H1 (cell line): ENCODE data around the gene TYK2. TPM values are rescaled to one million over a fixed set of nuclear protein-coding genes. Genes with fewer than 3 reads are reported as not detected.
A peak's percentile ranks its signal among the peaks of the same experiment; 100 is the strongest.

Experiments used
- ASH2L ChIP-seq: fragments of 200-600, 300-600 bp; sonication (generic); IDR thresholded peaks from one replicate; pipeline ENCODE4 v1.7.1; 2017; ENCODE audit warnings: low read length
- CHD1 ChIP-seq: IDR thresholded peaks from 2 replicates; pipeline ENCODE4 v1.6.1; 2012; ENCODE audit warnings: low read depth, low read length, improper control_type of control experiment
- CHD2 ChIP-seq: IDR thresholded peaks from 2 replicates; pipeline ENCODE4 v1.6.1; 2012; ENCODE audit warnings: low read length, improper control_type of control experiment
- CREB1 ChIP-seq: IDR thresholded peaks from 2 replicates; pipeline ENCODE4 v1.6.1; 2012; ENCODE audit warnings: inconsistent platforms
- HDAC2 ChIP-seq, 2 experiments: fragments of 300-600 bp in 1 of 2; sonication (generic) in 1 of 2; IDR thresholded peaks; 2 replicates each; pipeline ENCODE4 v1.6.1; 2011 to 2012; ENCODE audit warnings: low read depth in 2 of 2, low read length in 2 of 2, mild to moderate bottlenecking in 2 of 2, moderate library complexity in 2 of 2, borderline replicate concordance in 1 of 2, inconsistent platforms in 1 of 2
- HDAC6 ChIP-seq: IDR thresholded peaks from one replicate; pipeline ENCODE4 v1.7.1; 2012; ENCODE audit warnings: low read depth, mild to moderate bottlenecking, inconsistent platforms, low read length, moderate library complexity
- KDM1A ChIP-seq: fragments of 200-600, 300-600 bp; sonication (generic); IDR thresholded peaks from 2 replicates; pipeline ENCODE4 v1.7.1; 2016; ENCODE audit warnings: mild to moderate bottlenecking, low read length, borderline replicate concordance
- KDM4A ChIP-seq: IDR thresholded peaks from one replicate; pipeline ENCODE4 v1.7.1; 2012; ENCODE audit warnings: low read depth, mild to moderate bottlenecking, moderate library complexity, low read length, inconsistent platforms; ENCODE audit not compliant: severe bottlenecking
- KDM5A ChIP-seq: fragments of 200-600 bp; IDR thresholded peaks from 2 replicates; pipeline ENCODE4 v1.7.1; 2012; ENCODE audit warnings: mild to moderate bottlenecking, low read length, inconsistent platforms, mixed read lengths
- MAFK ChIP-seq: IDR thresholded peaks from 2 replicates; pipeline ENCODE4 v1.6.1; 2012; ENCODE audit warnings: low read depth, mild to moderate bottlenecking, improper control_type of control experiment, low read length
- NANOG ChIP-seq: IDR thresholded peaks from 2 replicates; pipeline ENCODE4 v1.6.1; 2011; ENCODE audit warnings: low read length, low read depth, mild to moderate bottlenecking, inconsistent platforms; ENCODE audit not compliant: insufficient read depth, poor library complexity, severe bottlenecking
- RFX5 ChIP-seq: IDR thresholded peaks from 2 replicates; pipeline ENCODE4 v1.6.1; 2011; ENCODE audit warnings: low read depth, low read length, improper control_type of control experiment, borderline replicate concordance
- RXRA ChIP-seq: IDR thresholded peaks from 2 replicates; pipeline ENCODE4 v1.6.1; 2011; ENCODE audit warnings: low read depth, mild to moderate bottlenecking, low read length, moderate library complexity; ENCODE audit not compliant: insufficient read depth
- SAP30 ChIP-seq: fragments of 300-600 bp; sonication (generic); IDR thresholded peaks from 2 replicates; pipeline ENCODE4 v1.7.1; 2012; ENCODE audit warnings: low read length, moderate library complexity, mild to moderate bottlenecking, inconsistent platforms; ENCODE audit not compliant: insufficient read depth, insufficient replicate concordance
- TBP ChIP-seq: IDR thresholded peaks from 2 replicates; pipeline ENCODE4 v1.6.1; 2011; ENCODE audit warnings: low read depth, low read length, improper control_type of control experiment
- TCF12 ChIP-seq: IDR thresholded peaks from 2 replicates; pipeline ENCODE4 v1.6.1; 2011; ENCODE audit warnings: low read depth, mild to moderate bottlenecking, low read length
- TEAD4 ChIP-seq: IDR thresholded peaks from 2 replicates; pipeline ENCODE4 v1.6.1; 2012; ENCODE audit warnings: low read depth, low read length, inconsistent platforms, mixed read lengths
- polyA plus RNA-seq, 7 experiments: library from polyadenylated mRNA; depleted of rRNA in 3 of 7; stranded (reverse) in 5 of 7; unstranded in 2 of 7; fragments of >200 nt in 5 of 7; fragments of 200-250 nt in 2 of 7; gene quantifications; 1 replicate in 5 of 7; 2 replicates in 1 of 7; 4 replicates in 1 of 7; pipeline versions ENCODE4 v1.2.1 to v1.2.3, GENCODE V29; 2011 to 2013; ENCODE audit warnings: missing spikeins in 2 of 7, mixed read lengths in 2 of 7
- total RNA-seq: library from RNA; stranded (reverse); fragmentation: NEBNext Ultra II Directional; extraction: Animal tissue kit (Norgen Biotek cat#: 25700); gene quantifications from 2 replicates; pipeline ENCODE4 v1.2.1, GENCODE V29; 2021
- TF ChIP-seq, protein P1 (sequence below), 3 experiments: IDR thresholded peaks; 1 replicate in 2 of 3; 2 replicates in 1 of 3; pipeline versions ENCODE4 v1.5.1 to v1.6.1; 2011; ENCODE audit warnings: low read length in 3 of 3, mild to moderate bottlenecking in 3 of 3, inconsistent platforms in 2 of 3, low read depth in 1 of 3, moderate library complexity in 1 of 3; ENCODE audit not compliant: insufficient read depth in 1 of 3; ENCODE audit errors: control extremely low read depth in 1 of 3
- TF ChIP-seq, protein P2 (sequence below): IDR thresholded peaks from 2 replicates; pipeline ENCODE4 v1.6.1; 2012; ENCODE audit warnings: inconsistent platforms

The TYK2 gene
- total and polyA plus RNA-seq, 2 of the 8 experiments (the other 6 are each of a cell fraction or from before 2014, with no cell fraction given), result 32.1 to 40.8 TPM

DNA sequence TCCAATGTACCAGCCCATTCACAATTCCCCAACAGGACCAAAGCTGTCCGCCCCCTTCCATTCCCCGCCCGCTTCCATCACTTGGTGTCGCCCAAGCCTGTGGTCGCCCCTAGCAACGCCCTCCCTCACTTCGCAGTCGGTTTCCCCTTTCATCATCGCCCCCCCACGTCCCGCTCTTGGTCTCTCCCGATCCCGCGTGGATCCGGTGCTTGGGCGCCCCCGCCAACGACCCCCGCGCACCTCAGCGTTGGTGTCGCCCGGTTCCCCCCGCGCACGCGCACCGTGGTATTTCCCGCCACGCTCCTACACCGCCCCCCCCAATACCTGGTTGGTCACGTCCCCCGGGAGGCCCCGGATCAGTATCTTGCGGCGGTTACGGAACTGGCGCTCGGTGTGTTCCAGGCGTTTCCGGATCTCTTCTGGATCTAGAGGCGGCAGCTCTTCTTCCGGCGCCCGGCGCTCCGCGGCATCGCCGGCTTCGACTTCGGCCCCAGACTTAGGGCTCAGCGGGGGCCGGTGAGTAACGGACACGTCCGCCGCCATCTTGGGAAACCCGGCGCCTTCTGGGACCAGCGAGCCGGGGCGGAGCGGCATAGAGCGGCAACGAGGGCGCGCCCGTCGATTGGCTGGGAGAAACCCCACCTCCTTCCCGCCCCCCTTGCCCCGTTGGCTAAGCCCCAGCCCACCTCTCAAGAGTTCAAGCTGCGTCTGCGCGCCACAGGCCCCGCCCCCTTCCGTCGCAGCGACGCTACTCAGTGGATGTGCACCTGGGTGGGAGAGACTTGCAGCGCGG, 47.2 kb downstream of the TYK2 start, which contains the start of gene RAVER1 (continued):
- TF ChIP-seq KDM4A (peak; percentile 28), TBP (peak; percentile 72; the same call in 1 of the 2 replicates), SAP30 (no peak), TEAD4 (no peak), ASH2L (peak; percentile 92), KDM1A (no peak; the same call in 1 of the 2 replicates), RXRA (no peak), CHD2 (no peak), CHD1 (0 out of 2 replicates have a peak, but pooled peaks have one; percentile 79), TCF12 (no peak), MAFK (no peak), NANOG (no peak), HDAC2 (IDR thresholded peaks at IDR 0.05; ENCODE audit: borderline replicate concordance in 1 of 2, low read depth in 2 of 2, low read length in 2 of 2) (no peak), RFX5 (no peak), CREB1 (no peak; the same call in 1 of the 2 replicates), HDAC6 (no peak), KDM5A (peak; percentile 77)
- TF ChIP-seq, protein P1, sequence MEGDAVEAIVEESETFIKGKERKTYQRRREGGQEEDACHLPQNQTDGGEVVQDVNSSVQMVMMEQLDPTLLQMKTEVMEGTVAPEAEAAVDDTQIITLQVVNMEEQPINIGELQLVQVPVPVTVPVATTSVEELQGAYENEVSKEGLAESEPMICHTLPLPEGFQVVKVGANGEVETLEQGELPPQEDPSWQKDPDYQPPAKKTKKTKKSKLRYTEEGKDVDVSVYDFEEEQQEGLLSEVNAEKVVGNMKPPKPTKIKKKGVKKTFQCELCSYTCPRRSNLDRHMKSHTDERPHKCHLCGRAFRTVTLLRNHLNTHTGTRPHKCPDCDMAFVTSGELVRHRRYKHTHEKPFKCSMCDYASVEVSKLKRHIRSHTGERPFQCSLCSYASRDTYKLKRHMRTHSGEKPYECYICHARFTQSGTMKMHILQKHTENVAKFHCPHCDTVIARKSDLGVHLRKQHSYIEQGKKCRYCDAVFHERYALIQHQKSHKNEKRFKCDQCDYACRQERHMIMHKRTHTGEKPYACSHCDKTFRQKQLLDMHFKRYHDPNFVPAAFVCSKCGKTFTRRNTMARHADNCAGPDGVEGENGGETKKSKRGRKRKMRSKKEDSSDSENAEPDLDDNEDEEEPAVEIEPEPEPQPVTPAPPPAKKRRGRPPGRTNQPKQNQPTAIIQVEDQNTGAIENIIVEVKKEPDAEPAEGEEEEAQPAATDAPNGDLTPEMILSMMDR (IDR thresholded peaks at IDR 0.05; ENCODE audit: control extremely low read depth in 1 of 3, insufficient read depth in 1 of 3, low read depth in 1 of 3, low read length in 3 of 3), result no peak
- TF ChIP-seq, protein P2, sequence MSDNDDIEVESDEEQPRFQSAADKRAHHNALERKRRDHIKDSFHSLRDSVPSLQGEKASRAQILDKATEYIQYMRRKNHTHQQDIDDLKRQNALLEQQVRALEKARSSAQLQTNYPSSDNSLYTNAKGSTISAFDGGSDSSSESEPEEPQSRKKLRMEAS, result peak; percentile 60; the same call in 1 of the 2 replicates
